H1 (cell line): ENCODE data around the gene ANKRD11. TPM values are rescaled to one million over a fixed set of nuclear protein-coding genes. Genes with fewer than 3 reads are reported as not detected.
A peak's percentile ranks its signal among the peaks of the same experiment; 100 is the strongest.

Source experiments
- ASH2L ChIP-seq: fragments of 200-600, 300-600 bp; sonication (generic); IDR thresholded peaks from one replicate; pipeline ENCODE4 v1.7.1; 2017; ENCODE audit warnings: low read length
- CTCF ChIP-seq, 3 experiments: IDR thresholded peaks; 1 replicate in 2 of 3; 2 replicates in 1 of 3; pipeline versions ENCODE4 v1.5.1 to v1.6.1; 2011; ENCODE audit warnings: low read length in 3 of 3, mild to moderate bottlenecking in 3 of 3, inconsistent platforms in 2 of 3, low read depth in 1 of 3, moderate library complexity in 1 of 3; ENCODE audit not compliant: insufficient read depth in 1 of 3; ENCODE audit errors: control extremely low read depth in 1 of 3
- EZH2 ChIP-seq: fragments of 200-600 bp; sonication (generic); IDR thresholded peaks from 2 replicates; pipeline ENCODE4 v1.7.1; 2012; ENCODE audit warnings: low read depth, mild to moderate bottlenecking, moderate library complexity, low read length, inconsistent platforms; ENCODE audit not compliant: severe bottlenecking
- JUN ChIP-seq: IDR thresholded peaks from 2 replicates; pipeline ENCODE4 v1.6.1; 2011; ENCODE audit warnings: low read depth, mild to moderate bottlenecking, improper control_type of control experiment, low read length
- SP4 ChIP-seq: IDR thresholded peaks from 2 replicates; pipeline ENCODE4 v1.6.1; 2012; ENCODE audit warnings: low read length, inconsistent platforms
- SUZ12 ChIP-seq: fragments of 200-600 bp; sonication (generic); IDR thresholded peaks from 2 replicates; pipeline ENCODE4 v1.6.1; 2012; ENCODE audit warnings: mild to moderate bottlenecking, inconsistent platforms, low read length, moderate library complexity, mixed read lengths
- ZNF274 ChIP-seq: IDR thresholded peaks from 2 replicates; pipeline ENCODE4 v1.7.0; 2012; ENCODE audit warnings: low read length, borderline replicate concordance; ENCODE audit errors: extremely low read depth
- polyA plus RNA-seq, 7 experiments: library from polyadenylated mRNA; depleted of rRNA in 3 of 7; stranded (reverse) in 5 of 7; unstranded in 2 of 7; fragments of >200 nt in 5 of 7; fragments of 200-250 nt in 2 of 7; gene quantifications; 1 replicate in 5 of 7; 2 replicates in 1 of 7; 4 replicates in 1 of 7; pipeline versions ENCODE4 v1.2.1 to v1.2.3, GENCODE V29; 2011 to 2013; ENCODE audit warnings: missing spikeins in 2 of 7, mixed read lengths in 2 of 7
- total RNA-seq: library from RNA; stranded (reverse); fragmentation: NEBNext Ultra II Directional; extraction: Animal tissue kit (Norgen Biotek cat#: 25700); gene quantifications from 2 replicates; pipeline ENCODE4 v1.2.1, GENCODE V29; 2021
- TF ChIP-seq, protein P1 (sequence below): IDR thresholded peaks from 2 replicates; pipeline ENCODE4 v1.6.1; 2012; ENCODE audit warnings: inconsistent platforms

The ANKRD11 gene
- total and polyA plus RNA-seq, 2 of the 8 experiments (the other 6 are each of a cell fraction or from before 2014, with no cell fraction given): 46.5 to 142 TPM

DNA sequence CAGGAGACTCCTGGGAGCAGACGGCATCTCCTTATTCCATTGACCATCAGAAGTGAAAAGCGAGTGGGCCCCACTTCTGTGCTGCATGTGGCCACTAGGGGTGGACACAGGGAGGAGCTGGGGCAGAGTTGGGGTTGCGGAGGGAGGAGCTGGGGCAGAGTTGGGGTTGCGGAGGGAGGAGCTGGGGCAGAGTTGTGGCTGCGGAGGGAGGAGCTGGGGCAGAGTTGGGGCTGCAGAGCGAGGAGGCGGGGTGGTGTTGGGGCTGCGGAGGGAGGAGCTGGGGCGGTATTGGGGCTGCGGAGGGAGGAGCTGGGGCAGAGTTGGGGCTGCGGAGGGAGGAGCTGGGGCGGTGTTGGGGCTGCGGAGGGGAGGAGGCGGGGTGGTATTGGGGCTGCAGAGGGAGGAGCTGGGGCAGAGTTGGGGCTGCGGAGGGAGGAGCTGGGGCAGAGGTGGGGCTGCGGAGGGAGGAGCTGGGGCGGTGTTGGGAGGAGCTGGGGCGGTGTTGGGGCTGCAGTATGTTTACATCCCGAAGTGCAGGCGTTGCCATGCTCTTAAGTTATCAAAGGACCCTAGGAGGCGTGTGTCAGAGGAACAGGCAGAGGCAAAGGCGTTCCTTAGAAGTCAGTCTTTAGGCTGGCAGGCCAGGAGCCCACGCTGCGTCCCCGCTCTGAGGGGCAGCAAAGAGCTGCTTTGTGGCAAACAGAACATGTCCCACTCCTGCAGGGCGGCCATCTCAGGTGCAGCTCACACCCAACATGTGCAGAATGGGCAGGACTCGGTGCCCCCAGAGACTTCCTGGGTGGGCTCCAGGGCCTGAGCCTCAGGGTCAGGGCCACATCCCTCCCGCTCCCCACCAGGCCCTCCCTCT is 196.9 kb downstream of the ANKRD11 start (continued):
- TF ChIP-seq CTCF (IDR thresholded peaks at IDR 0.05; ENCODE audit: control extremely low read depth in 1 of 3, insufficient read depth in 1 of 3, low read depth in 1 of 3, low read length in 3 of 3) (peak; percentile 31 to 51 (median 46); a peak in 3 of 4 replicates), ASH2L (no peak), SUZ12 (no peak), JUN (no peak), ZNF274 (no peak), EZH2 (no peak), SP4 (peak; percentile 91)
- TF ChIP-seq, protein P1, sequence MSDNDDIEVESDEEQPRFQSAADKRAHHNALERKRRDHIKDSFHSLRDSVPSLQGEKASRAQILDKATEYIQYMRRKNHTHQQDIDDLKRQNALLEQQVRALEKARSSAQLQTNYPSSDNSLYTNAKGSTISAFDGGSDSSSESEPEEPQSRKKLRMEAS: no peak
